Inflammatory macrophage treated with lipopolysaccharide for 4 hours (primary cell): ENCODE measurements around the gene BOLL.
"Not testable (repeated sequence)": the region's sequence is repeated elsewhere in the genome, so short reads cannot be mapped to it uniquely, and the experiment has no call there.

Experiments used
- DNase-seq: peaks from one replicate; pipeline ENCODE4 v3.0.0-alpha.2; 2020

Gene BOLL

GRCh38 chr2:197705121-197705911 is 79.8 kb downstream of the BOLL start, which contains the start of gene MARS2:
MARS2 (plus strand) TSS chr2:197705369; CDS start chr2:197705406, 37 bp downstream.
- DNase-seq = peak; percentile 95

- no peak for DNase-seq
Observed at GRCh38 chr2:197704434-197705120, 80.5 kb downstream of the BOLL start.

GRCh38 chr2:197700960-197701359 is 84.2 kb downstream of the BOLL start:
- DNase-seq = no peak

- DNase-seq = not testable (repeated sequence)
Observed at GRCh38 chr2:197699724-197700123, 85.4 kb downstream of the BOLL start.

- DNase-seq = not testable (repeated sequence)
Observed at GRCh38 chr2:197696571-197696970, 88.5 kb downstream of the BOLL start.

GRCh38 chr2:197695971-197696370 is 89.1 kb downstream of the BOLL start:
- not testable (repeated sequence) for DNase-seq

- DNase-seq = not testable (repeated sequence)
Observed at GRCh38 chr2:197695206-197695605, 89.9 kb downstream of the BOLL start.

GRCh38 chr2:197677483-197677882 is 107.6 kb downstream of the BOLL start:
- DNase-seq = no peak

GRCh38 chr2:197677056-197677455 is 108.1 kb downstream of the BOLL start:
- DNase-seq = no peak
